ENCODE measurements around the gene SLC3A2. TPM values are rescaled to one million over a fixed set of nuclear protein-coding genes. Genes with fewer than 3 reads are reported as not detected.

SLC3A2 gene
- total RNA-seq, 1 donor from 2014 or later = 380 TPM

DNA sequence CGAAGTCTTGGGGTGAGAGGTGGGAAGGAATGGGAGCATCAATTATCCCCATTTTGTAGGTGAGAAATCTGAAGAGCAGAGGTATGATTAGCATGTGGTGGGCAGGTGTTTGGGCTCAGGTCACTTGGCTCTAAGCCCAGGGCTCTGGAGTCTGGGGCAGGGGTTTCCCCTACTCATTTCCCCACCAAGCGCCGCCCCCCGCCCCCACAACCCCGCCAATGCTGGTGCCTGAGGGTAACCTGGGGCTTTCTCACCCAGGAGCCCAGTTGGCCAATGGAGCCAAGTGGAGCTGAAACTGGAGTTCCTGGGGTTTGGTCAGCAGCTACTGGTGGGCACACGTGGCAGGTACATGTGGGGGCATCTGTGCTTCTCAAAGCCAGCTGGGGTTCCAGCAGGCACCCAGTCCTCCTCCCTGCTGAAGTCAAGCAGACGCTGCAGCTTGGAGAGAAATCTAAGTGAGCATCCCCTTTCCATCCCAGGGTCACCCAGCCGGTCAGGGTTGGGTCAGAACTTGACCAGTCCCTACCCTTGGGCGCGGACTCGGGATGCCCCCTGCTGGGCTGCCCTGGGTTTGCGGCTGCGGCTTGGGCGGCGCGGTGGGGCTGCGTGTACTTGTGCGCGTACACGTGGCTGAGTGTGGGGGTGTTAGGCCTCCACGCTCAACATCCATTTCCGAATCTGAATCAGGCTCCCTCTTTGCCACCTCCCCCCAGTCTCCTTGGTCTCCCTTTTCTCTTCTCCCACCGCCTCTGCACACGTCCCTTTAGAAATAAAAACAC, 42.1 kb downstream of the SLC3A2 start:
- TF ChIP-seq, protein P1, sequence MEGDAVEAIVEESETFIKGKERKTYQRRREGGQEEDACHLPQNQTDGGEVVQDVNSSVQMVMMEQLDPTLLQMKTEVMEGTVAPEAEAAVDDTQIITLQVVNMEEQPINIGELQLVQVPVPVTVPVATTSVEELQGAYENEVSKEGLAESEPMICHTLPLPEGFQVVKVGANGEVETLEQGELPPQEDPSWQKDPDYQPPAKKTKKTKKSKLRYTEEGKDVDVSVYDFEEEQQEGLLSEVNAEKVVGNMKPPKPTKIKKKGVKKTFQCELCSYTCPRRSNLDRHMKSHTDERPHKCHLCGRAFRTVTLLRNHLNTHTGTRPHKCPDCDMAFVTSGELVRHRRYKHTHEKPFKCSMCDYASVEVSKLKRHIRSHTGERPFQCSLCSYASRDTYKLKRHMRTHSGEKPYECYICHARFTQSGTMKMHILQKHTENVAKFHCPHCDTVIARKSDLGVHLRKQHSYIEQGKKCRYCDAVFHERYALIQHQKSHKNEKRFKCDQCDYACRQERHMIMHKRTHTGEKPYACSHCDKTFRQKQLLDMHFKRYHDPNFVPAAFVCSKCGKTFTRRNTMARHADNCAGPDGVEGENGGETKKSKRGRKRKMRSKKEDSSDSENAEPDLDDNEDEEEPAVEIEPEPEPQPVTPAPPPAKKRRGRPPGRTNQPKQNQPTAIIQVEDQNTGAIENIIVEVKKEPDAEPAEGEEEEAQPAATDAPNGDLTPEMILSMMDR (IDR thresholded peaks at IDR 0.05) = peak; percentile 60
- Mint-ChIP-seq H3K4me1 (ENCODE audit: low read depth) (peaks cover 31% of the 10 kb centered on the region), H3K36me3 (ENCODE audit: low read depth) (no peaks in the 10 kb centered on the region), H3K9me3 (ENCODE audit: low read depth) (no peaks in the 10 kb centered on the region), H3K4me3 (ENCODE audit: unreplicated experiment) (no peak overlapping the region), H3K27me3 (ENCODE audit: low read depth) (peaks cover 53% of the 10 kb centered on the region), H3K27ac (ENCODE audit: unreplicated experiment) (no peak overlapping the region)
- DNase-seq (ENCODE audit: low spot score) = no peak

DNA sequence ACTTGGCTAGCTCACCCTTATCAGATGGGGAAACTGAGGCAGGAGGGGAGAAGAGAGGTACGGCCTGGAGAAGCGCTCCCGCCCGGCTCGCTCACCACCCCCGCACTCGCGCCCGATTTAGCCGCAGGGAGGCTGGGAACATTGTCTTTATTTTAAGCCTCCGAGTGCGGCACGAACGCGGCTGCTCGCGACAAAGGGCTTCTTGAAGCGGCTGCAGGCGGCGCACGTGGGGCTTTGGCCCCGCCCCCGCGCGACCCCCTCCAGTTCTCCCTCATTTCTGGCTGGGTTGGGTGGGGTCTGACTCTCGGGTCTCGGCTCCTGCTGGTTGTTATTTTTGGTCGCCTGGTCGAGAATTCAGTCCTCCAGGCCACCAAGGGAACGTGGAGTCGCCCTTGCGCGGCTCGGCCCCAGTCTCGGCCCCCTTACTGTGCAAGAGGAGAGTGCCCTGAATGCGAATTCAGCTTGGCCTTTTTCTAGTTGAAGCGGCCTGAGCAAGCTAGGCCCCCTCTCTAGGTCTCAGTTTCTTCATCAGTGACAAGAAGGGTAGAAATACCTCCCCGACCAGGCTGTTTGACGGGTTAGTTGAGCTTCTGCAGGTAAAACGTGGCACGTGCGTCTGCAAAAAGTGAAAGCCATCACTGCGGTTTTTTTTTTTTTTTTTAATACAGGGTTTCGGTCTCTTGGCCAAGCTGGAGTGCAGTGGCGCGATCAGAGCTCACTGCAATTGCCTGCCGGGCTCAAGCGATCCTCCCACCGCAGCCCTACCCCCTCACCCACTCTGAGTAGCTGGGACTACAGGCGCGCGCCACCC, 43.1 kb downstream of the SLC3A2 start:
- TF ChIP-seq, protein P1 (IDR thresholded peaks at IDR 0.05) = no peak
- H3K27me3 Mint-ChIP-seq (ENCODE audit: low read depth) = peaks cover 58% of the 10 kb centered on the region
- peak overlapping the region; percentile 53 for H3K4me3 Mint-ChIP-seq (ENCODE audit: unreplicated experiment)
- H3K9me3 Mint-ChIP-seq (ENCODE audit: low read depth) = no peaks in the 10 kb centered on the region
- no peak overlapping the region for H3K27ac Mint-ChIP-seq (ENCODE audit: unreplicated experiment)
- DNase-seq (ENCODE audit: low spot score) = no peak
- H3K36me3 Mint-ChIP-seq (ENCODE audit: low read depth) = peaks cover under 1% of the 10 kb centered on the region
- peaks cover 31% of the 10 kb centered on the region for H3K4me1 Mint-ChIP-seq (ENCODE audit: low read depth)

DNA sequence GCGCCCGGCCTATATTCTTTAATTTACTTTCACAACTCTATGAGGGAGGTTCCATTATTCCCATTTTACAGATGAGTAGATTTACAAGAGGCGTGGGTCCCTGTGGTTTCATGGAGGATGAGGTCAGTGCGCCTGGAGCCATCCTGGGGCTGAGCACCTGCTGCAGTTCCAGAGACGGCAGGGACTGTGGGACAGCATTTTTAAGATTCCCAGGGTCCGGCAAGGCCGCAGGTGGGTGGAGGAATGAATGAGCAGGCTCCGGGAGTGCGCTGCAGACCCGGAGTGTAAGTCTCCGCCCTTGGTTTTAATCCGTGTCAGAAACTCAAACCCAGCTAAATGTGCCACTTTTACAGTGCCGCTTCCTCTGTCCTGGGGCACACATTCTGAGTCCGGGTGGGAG, 44.6 kb downstream of the SLC3A2 start:
- Mint-ChIP-seq H3K4me1 (ENCODE audit: low read depth) (peaks cover 31% of the 10 kb centered on the region), H3K36me3 (ENCODE audit: low read depth) (peaks cover 2% of the 10 kb centered on the region), H3K27ac (ENCODE audit: unreplicated experiment) (no peak overlapping the region), H3K4me3 (ENCODE audit: unreplicated experiment) (no peak overlapping the region), H3K9me3 (ENCODE audit: low read depth) (no peaks in the 10 kb centered on the region), H3K27me3 (ENCODE audit: low read depth) (peaks cover 60% of the 10 kb centered on the region)
- TF ChIP-seq, protein P1 (IDR thresholded peaks at IDR 0.05) = no peak
- no peak for DNase-seq (ENCODE audit: low spot score)

DNA sequence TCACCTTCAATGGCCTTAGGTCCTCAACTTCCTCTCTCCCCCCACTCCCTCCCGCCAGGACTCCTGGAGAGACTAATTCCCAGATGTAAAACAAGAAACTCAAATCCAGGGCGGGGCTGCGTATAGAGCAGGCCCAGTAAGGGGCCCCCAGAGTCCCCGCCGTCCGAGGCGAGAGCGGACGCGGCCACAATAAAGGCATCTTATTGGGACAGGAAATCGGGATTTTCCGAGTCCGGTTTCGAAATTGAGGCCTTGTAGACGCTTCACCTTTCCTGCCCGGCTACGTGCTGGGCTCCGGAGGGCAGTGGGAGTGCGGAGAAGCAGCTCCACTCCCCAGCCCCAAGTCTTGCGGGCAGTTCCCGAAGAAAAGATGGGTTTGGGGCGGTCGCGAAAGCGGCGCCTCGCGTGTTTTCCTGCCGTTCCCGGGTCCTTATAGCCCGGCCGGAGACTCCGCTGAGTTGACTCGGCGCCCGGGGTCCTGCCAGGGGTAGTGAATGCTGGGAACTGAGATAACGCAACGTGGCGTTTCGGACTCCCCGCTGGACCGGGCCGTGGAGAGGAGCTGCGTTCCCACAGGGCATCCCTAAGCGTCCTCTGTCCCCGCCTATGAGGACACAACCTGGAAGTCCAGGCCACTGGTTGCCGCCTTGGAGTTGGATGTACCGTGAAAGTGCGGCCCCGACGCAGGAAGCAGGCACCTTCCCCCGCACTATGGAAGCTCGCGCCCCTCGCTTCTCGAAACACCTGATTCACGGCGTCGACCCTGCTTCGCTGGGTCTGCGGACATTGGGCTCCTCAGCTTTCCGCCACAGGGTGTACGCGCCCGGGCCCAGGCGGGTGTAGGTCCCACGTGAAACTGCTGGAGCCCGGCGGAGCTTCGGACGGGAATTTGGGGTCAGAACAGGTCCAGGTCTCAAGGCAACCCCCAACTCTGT, 45.3 kb downstream of the SLC3A2 start:
- H3K9me3 Mint-ChIP-seq (ENCODE audit: low read depth) = no peaks in the 10 kb centered on the region
- peaks cover 31% of the 10 kb centered on the region for H3K4me1 Mint-ChIP-seq (ENCODE audit: low read depth)
- TF ChIP-seq, protein P1 (IDR thresholded peaks at IDR 0.05) = no peak
- peak overlapping the region; percentile 59 for H3K4me3 Mint-ChIP-seq (ENCODE audit: unreplicated experiment)
- no peak for DNase-seq (ENCODE audit: low spot score)
- H3K27ac Mint-ChIP-seq (ENCODE audit: unreplicated experiment) = no peak overlapping the region
- peaks cover 2% of the 10 kb centered on the region for H3K36me3 Mint-ChIP-seq (ENCODE audit: low read depth)
- H3K27me3 Mint-ChIP-seq (ENCODE audit: low read depth) = peaks cover 61% of the 10 kb centered on the region

Data from chondrocyte (in vitro differentiated cells).